A549 (cell line): ENCODE data around the gene C11orf65.

Experiments
- EP300 ChIP-seq, 2 experiments: fragments of >200 bp; sonication (Bioruptor Twin); formaldehyde crosslinking; IDR thresholded peaks; 2 replicates in 1 of 2; 3 replicates in 1 of 2; pipeline ENCODE4 v1.6.1; 2016 to 2017
- POLR2AphosphoS2 ChIP-seq: conservative IDR thresholded peaks from 2 replicates; pipeline ENCODE4 v1.6.1; 2012; ENCODE audit warnings: low read length, improper control_type of control experiment, inconsistent platforms
- TF ChIP-seq, protein P1 (sequence below): fragments of >200 bp; sonication (Bioruptor Twin); formaldehyde crosslinking; IDR thresholded peaks from 3 replicates; pipeline ENCODE4 v1.5.1; 2016

DNA sequence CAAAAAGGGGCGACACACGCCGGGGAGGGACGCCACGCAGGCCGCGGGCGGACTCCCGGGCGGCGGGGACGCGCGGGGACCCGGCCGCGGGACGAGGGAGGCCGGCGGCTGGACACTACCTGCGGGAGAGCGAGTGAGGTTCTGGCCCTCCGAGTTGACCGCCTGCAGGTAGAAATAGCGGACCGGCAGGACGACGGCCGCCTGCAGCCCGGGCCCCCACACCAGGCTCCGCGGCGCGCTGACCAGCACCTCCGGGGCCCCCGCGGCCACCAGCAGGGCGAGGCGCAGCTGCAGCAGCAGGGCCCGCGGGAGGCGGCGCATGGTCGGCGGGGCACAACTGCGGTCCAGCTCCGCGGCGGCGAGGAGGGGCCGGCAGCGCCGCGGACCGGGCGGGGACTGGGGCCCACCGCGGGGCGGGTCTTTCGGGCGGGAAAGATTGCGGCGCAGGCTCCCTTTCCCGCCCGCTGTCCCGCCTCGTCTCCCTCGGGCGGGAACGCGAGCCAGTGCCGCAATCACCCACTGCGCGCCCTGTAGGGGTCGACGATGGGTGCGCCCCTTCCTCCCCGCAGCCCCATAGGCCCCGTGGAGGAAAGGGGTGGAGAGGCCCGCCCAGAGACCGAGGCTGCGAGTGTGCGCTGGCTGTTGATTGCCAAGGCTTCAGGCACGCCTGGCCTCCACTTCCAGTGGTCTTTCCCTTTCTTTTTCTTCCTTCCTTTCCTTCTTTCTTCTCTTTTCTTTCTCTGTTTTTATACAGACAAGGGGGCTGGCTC, 30.9 kb upstream of the C11orf65 start, which contains the start of gene POGLUT3:
- TF ChIP-seq EP300 (IDR thresholded peaks at IDR 0.05) (no peak), POLR2AphosphoS2 (no peak)
- TF ChIP-seq, protein P1, sequence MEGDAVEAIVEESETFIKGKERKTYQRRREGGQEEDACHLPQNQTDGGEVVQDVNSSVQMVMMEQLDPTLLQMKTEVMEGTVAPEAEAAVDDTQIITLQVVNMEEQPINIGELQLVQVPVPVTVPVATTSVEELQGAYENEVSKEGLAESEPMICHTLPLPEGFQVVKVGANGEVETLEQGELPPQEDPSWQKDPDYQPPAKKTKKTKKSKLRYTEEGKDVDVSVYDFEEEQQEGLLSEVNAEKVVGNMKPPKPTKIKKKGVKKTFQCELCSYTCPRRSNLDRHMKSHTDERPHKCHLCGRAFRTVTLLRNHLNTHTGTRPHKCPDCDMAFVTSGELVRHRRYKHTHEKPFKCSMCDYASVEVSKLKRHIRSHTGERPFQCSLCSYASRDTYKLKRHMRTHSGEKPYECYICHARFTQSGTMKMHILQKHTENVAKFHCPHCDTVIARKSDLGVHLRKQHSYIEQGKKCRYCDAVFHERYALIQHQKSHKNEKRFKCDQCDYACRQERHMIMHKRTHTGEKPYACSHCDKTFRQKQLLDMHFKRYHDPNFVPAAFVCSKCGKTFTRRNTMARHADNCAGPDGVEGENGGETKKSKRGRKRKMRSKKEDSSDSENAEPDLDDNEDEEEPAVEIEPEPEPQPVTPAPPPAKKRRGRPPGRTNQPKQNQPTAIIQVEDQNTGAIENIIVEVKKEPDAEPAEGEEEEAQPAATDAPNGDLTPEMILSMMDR: no peak
